NCI-H2227 (cell line): ENCODE data around the gene SDK2.
"Not testable (repeated sequence)": the region's sequence is repeated elsewhere in the genome, so short reads cannot be mapped to it uniquely, and the experiment has no call there.

Experiments
- DNase-seq: peaks from one replicate; lab custom pipeline; 2025; ENCODE audit not compliant: unreplicated experiment; lab: John Stamatoyannopoulos, UW

SDK2 gene

DNA sequence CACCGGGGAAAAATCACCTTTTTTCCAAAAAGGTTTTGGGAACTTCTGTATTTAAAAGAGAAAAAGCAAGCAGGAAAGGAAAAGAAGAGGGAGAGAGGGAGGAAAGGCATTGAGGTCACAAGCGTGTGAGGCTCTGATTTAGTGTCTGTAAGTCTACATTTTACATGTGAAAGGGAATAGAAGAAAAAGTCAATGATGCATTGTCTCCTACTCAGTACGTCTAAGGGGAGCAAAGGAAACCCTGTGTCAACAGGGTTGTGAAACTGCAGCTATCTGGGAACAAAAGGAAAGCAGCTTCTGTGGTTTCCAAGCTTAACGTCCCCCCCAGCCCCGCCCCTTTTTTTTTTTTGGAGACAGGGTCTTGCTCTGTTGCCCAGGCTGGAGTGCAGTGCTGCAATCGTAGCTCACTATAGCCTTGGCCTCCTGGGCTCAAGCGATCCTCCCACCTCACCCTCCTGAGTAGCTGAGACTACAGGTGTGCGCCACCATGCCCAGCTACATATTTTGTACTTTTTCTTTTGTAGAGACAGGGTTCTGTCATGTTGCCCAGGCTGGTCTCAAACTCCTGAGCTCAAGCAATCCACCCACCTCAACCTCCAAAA lies 330.6 kb downstream of the SDK2 start:
- DNase-seq, result no peak

DNA sequence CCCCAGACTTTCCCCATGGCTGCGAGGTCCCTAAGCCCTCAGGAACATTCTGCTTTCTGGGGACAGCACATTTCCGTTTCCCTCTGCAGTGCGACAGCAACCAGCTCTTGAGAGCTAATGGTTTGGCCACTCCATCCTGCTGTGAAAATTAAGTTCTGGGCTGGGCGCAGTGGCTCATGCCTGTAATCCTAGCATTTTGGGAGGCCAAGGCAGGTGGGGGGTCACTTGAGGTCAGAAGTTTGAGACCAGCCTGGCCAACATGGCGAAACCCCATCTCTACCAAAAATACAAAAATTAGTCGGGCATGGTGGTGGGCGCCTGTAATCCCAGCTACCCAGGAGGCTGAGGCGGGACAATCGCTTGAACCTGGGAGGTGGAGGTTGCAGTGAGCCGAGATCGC lies 331.4 kb downstream of the SDK2 start:
- DNase-seq, result not testable (repeated sequence)

GRCh38 chr17:73311781-73312641 lies 332.2 kb downstream of the SDK2 start, which contains the start of gene CDC42EP4:
Gene CDC42EP4 (minus strand): TSS chr17:73312001. CDS start chr17:73286500, 25,501 bp downstream.
- peak; percentile 92 for DNase-seq

- peak; percentile 57 for DNase-seq
Observed at GRCh38 chr17:73311428-73311780, 332.8 kb downstream of the SDK2 start.

GRCh38 chr17:73309727-73310596 lies 334.3 kb downstream of the SDK2 start:
- peak; percentile 38 for DNase-seq

DNA sequence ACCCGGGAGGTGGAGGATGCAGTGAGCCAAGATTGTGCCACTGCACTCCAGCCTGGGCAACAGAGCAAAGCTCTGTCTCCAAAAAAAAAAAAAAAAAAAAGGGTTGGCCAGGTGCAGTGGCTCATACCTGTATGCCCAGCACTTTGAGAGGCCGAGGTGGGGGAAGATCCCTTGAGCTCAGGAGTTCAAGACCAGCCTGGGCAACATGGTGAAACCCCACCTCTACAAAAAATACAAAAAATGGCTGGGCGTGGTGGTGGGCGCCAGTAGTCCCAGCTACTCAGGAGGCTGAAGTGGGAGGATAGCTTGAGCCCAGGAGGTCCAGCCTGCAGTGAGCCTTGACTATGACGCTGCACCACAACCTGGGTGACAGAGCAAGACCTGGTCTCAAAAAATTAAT lies 335.3 kb downstream of the SDK2 start:
- DNase-seq, result not testable (repeated sequence)

DNA sequence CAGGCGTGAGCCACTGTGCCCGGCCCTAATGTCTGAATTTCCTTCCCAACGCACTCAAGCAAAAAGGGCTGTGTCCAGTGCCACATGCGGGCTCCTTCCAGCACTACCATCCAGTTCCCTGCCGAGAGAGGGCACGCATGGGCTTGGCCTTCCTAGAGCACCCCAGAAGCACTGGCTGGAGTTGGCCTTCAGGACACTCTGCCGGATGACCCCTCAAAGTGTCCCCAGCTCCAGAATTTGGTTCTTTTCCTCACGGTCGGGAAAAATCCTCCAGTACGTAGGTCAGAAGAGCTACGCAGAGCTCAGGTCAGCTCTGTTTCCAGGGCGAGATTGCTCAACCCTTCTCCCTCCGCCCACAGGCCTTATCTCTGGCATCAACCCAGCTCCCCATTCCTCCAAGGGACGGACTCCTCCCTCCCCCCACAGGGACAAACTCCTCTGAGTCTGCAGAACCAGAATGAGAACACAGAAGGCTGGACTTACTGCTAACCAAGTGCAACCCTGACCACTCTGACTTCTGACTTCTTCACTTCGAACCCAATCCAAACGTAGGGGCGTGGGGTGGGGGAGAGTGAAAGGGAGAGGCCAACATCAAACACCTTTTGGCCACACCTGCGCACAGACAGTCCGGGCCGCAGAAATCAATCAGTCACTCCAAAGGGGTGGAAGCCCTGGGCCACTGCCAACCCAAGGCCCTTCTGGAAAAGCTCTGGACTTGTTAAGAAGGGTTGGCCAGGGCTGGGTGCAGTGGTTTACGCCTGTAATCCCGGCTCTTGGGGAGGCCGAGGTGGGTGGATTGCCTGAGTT lies 336.0 kb downstream of the SDK2 start:
- DNase-seq, result no peak

DNA sequence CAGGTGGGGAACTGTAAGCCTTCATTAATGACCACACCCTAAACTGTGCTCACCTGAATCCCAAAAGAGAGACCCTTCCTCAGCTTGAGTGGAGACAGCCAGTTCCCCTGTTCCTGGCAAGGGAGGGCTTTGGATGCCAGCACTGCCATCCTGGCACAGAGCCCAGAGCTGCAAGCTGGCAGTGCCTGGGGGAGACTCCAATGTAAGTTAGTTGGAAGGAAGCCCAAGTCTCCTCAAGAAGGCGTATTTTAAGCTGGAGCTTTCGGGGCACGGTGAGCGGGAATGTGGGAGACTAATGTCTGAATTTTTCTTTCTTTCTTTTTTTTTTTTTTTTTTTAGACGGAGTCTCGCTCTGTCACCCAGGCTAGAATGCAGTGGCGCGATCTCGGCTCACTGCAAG lies 337.1 kb downstream of the SDK2 start:
- no peak for DNase-seq

GRCh38 chr17:73305845-73306836 lies 338.1 kb downstream of the SDK2 start:
- no peak for DNase-seq

DNA sequence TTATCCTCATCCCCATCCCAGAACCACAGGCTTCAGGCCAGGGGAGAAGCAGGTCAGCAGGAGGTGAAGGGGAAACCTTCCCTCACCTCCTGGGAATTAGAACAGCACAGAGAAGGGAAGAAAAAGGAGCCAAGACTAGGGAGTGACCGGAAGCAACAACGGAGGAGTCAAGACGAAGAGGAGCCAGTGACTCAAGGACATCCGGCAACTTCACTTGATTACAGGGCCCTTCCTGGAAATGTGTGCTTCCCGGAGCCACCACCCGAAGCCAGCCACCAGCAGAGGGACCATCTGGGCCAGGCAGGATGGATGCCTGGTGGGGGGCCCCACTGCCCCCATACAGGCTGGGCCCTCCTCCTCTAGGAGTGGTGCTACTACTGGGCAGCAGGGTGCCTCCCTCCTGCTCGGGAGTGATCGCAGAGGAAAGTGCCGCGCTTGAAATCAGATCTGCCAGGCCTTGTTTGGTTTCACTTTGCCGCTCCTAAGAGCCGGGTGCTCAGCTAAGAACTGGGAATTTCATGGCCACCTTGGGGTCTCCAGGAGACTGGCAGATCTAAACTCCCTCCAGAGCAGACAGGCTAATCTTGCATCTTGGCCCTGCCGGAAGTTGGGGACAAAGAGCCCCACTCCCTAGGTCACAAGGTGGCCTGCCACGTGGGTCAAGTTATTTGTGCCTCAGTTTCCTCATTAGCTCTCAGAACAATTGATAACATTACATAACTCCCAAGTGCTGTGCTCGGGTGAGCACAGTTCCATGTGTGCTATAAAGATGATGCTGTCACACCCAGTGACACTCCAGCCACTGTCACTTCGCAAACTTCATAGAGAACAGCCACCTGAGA lies 339.1 kb downstream of the SDK2 start:
- peak; percentile 70 for DNase-seq

DNA sequence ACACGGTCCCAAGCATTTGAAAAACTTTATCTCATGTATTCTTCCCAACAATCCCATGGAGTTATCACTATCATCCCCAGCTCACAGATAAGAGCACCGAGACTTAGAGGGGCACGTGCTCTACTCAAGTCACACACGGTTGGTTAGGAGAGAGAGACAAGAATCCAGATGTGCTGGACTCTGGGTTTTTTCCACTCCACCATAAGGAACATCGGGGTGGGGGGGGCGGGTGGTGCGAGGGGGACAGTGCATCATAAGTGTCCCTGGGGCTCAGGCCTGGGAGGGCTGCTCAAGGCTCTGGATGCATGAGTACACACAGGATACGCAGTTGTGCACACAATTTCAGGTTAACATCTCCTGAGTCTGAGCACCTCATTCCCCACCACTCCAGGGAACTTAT lies 339.8 kb downstream of the SDK2 start:
- no peak for DNase-seq

DNA sequence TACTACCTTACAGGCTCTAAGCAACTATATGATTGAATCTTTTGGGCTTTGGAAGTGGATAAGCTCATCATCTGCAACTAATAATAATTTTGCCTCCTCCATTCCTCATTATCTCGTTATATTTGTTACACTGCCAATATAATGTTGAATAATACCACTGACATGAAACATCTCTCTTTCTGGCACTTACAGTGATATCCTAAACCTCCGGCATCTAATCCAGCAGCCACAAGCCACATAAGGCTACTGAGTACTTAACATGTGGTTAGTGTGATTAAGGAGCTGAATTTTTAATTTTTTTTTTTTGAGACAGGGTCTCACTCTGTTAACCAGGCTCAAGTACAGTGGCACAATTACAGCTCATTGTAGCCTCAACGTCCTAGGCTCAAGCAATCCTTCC lies 342.1 kb downstream of the SDK2 start:
- no peak for DNase-seq

DNA sequence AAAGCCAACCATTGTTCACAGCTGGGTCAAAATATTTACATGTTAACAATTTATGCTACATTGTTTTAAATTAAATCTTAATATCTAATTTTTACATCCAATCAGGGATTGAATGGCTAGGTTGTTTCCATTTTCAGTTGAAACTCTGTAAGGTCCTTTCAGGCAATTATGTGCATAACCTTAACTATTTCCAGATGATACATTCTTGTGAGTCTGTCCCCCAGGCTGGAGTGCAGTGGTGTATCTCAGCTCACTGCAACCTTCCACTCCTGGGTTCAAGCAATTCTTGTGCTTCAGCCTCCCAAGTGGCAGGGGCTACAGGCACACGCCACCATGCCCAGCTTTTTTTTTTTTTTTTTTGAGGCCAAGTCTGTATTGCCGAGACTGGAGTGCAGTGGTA lies 342.9 kb downstream of the SDK2 start:
- DNase-seq, result no peak

DNA sequence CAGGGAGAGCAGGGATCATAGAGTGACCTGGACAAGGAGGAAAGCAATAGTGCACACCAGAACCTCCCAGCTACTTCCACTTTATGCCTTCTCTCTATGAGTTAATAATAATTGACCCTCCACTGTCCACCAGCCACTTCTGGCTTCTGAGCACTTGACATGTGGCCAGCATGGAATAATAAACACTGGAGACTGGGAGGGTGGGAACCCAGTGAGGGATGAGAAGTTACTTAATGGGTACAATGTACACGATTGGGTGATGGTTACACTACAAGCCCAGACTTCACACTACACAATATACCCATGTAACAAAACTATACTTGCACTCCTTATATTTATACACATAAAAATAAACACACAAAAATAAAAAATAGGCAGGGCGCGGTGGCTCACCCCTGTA lies 343.9 kb downstream of the SDK2 start:
- no peak for DNase-seq

GRCh38 chr17:73297934-73298861 lies 346.0 kb downstream of the SDK2 start:
- DNase-seq, result peak; percentile 39

GRCh38 chr17:73293480-73293911 lies 350.7 kb downstream of the SDK2 start:
- DNase-seq, result no peak

- DNase-seq, result no peak
Observed at GRCh38 chr17:73293031-73293430, 351.2 kb downstream of the SDK2 start.
